Measurements from ENCODE around the gene CCSER2.

DNA sequence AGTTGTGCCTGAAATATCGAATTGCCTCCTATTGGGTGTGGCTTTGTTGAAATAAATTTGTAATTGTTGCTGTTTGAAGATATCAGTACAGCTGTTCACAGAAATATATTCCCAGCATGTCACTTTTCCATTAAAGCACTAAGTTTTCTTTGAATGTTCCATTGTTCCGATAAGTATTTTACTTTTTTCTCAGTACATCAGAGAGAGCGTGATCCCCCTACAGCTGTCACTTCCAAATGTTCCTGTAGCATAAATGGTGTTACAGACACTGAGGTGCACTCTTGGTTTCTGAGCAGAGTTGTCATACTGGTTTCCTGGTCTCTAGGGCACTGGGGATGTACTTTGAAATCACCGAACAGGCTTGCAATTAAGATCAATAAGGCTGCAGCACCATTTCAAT lies 189.2 kb downstream of the CCSER2 start:
- TF ChIP-seq, protein P1, sequence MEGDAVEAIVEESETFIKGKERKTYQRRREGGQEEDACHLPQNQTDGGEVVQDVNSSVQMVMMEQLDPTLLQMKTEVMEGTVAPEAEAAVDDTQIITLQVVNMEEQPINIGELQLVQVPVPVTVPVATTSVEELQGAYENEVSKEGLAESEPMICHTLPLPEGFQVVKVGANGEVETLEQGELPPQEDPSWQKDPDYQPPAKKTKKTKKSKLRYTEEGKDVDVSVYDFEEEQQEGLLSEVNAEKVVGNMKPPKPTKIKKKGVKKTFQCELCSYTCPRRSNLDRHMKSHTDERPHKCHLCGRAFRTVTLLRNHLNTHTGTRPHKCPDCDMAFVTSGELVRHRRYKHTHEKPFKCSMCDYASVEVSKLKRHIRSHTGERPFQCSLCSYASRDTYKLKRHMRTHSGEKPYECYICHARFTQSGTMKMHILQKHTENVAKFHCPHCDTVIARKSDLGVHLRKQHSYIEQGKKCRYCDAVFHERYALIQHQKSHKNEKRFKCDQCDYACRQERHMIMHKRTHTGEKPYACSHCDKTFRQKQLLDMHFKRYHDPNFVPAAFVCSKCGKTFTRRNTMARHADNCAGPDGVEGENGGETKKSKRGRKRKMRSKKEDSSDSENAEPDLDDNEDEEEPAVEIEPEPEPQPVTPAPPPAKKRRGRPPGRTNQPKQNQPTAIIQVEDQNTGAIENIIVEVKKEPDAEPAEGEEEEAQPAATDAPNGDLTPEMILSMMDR (IDR thresholded peaks at IDR 0.05): no peak
- no peak for TF ChIP-seq POLR2A (IDR thresholded peaks at IDR 0.05)
- TF ChIP-seq POLR2AphosphoS5 (IDR thresholded peaks at IDR 0.05): no peak

Data from breast epithelium (tissue), 3 donors.